ENCODE results near the gene TAOK1. TPM values are rescaled to one million over a fixed set of nuclear protein-coding genes. Genes with fewer than 3 reads are reported as not detected.
A peak's percentile ranks its signal among the peaks of the same experiment; 100 is the strongest.

The TAOK1 gene
- total and polyA plus RNA-seq, 4 experiments from 2014 or later: 3.9 to 72.0 (median 37.6) TPM

DNA sequence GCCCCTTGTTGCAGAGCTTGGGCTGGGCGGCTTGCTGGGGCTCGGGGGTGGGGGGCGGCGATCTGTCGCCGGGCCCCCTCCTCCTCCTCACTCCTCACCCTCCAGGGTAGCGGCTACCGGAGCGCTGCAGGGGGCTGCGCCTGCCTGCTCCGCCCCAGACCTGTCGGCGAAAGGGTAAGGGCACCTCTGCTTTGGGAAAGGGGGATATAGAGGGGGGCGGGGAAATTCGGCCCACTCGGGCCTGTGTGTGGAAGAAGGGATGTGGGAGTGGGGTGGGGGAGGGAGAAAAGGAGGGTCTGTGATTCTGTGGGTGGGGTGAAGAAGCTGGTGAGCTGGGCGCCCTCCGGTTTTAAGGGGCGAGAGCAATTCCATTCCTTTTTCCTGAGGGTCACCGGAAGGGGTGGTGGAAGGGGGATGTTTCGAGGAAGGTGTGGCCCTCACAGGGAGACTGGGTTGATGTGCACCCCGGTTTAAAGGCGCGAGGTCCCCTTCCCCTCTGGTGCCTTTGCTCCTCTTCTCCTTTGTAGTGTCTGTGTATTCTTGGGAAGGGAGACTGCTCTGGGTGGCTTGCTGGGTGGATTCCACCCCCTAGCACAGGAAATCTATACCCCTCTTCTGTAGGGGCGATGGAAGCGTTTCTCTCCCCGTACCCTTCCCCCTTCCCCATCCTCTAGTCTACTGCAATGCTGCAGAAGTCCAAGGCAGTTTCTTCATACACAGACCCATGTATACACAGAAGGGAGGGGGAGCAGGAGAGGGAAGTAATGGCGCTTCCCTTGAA lies 878 bp downstream of the TAOK1 start:
- H3K27ac Mint-ChIP-seq: peak overlapping the region; percentile 87 to 98 (median 96)
- POLR2A ChIA-PET (ENCODE audit: partially characterized antibody): interaction anchor here (0.8 to 2.6 kb wide), 5 partner anchors 16 to 439 kb away, joined by 3 to 18 read pairs (median 4); partner anchors contain the start of genes ABHD15, PHF12 and TP53I13
- no peaks in the 10 kb centered on the region for H3K27me3 Mint-ChIP-seq
- peaks cover 0 to 2% (median 0%) of the 10 kb centered on the region in 8 donors for H3K9me3 Mint-ChIP-seq
- H3K36me3 Mint-ChIP-seq: peaks cover 3 to 16% of the 10 kb centered on the region in 2 donors
- peaks cover 29 to 50% (median 40%) of the 10 kb centered on the region in 4 donors for H3K4me1 Mint-ChIP-seq
- H3K9me3 ChIP-seq (ENCODE audit: control insufficient read depth in 1 of 2, low read length in 2 of 2): no peaks in the 10 kb centered on the region
- CTCF ChIA-PET (ENCODE audit: partially characterized antibody): interaction anchor here (0.6 to 3.1 kb wide), 4 partner anchors 21 to 1427 kb away, joined by 3 to 16 read pairs (median 5); no protein-coding TSS in a partner anchor
- peaks cover 51% of the 10 kb centered on the region for H3K4me1 ChIP-seq (ENCODE audit: insufficient read depth, low read length)
- no peaks in the 10 kb centered on the region for H3K27me3 ChIP-seq (ENCODE audit: insufficient read depth, low read length)
- intact Hi-C loops (cut with micrococcal nuclease): loop anchor here (1.0 to 2.0 kb wide), 4 partner anchors 21 to 540 kb away; partner anchors contain the start of genes NUFIP2, SSH2 and TP53I13
- peak overlapping the region; percentile 93 for H3K27ac ChIP-seq (ENCODE audit: low read depth, low read length)
- peak overlapping the region; percentile 89 to 90 for H3K4me3 ChIP-seq (ENCODE audit: low read length in 2 of 2)
- peak in 2 of 5 donors; percentile 8 to 31 for DNase-seq
- H3K4me3 Mint-ChIP-seq: peak overlapping the region; percentile 93 to 97 (median 96)
- no peaks in the 10 kb centered on the region for H3K36me3 ChIP-seq (ENCODE audit: insufficient read depth, low read length)

DNA sequence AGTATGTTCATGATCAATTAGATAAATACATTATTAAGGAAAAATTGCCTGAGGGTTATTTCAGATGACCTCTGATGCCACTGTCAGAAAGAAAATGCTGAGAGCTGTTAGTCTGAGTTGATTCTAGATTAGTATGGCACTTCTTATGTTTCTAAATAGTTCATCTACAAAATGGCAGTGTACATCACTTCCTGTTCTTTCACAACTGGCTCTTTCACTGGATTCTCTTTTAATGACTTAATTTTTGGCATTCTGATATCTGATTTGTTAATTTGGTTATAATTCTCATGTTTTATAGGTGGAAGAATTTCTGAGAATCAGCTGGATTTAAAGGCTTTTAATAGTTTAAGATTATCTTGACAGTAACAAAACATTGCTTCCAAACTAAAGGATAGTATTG lies 3.3 kb downstream of the TAOK1 start:
- Mint-ChIP-seq H3K4me3 (peak overlapping the region in 7 of 8 donors; percentile 11 to 97 (median 45)), H3K27ac (peak overlapping the region in 5 of 7 donors; percentile 1 to 87 (median 24)), H3K27me3 (no peaks in the 10 kb centered on the region), H3K36me3 (peaks cover 3 to 19% of the 10 kb centered on the region in 2 donors), H3K4me1 (peaks cover 29 to 51% (median 43%) of the 10 kb centered on the region in 4 donors), H3K9me3 (peaks cover 0 to 2% (median 0%) of the 10 kb centered on the region in 8 donors)
- no peak for DNase-seq
- no peaks in the 10 kb centered on the region for H3K27me3 ChIP-seq (ENCODE audit: insufficient read depth, low read length)
- H3K4me3 ChIP-seq (ENCODE audit: low read length in 2 of 2): no peak overlapping the region
- intact Hi-C loops (cut with micrococcal nuclease): no loop called here
- POLR2A ChIA-PET (ENCODE audit: partially characterized antibody): interaction anchor here (0.6 kb wide), 1 partner anchor 537 kb away, joined by 3 read pairs; the partner anchor contains the start of gene SSH2
- H3K4me1 ChIP-seq (ENCODE audit: insufficient read depth, low read length): peaks cover 56% of the 10 kb centered on the region
- H3K36me3 ChIP-seq (ENCODE audit: insufficient read depth, low read length): no peaks in the 10 kb centered on the region
- no peak overlapping the region for H3K27ac ChIP-seq (ENCODE audit: low read depth, low read length)
- no peaks in the 10 kb centered on the region for H3K9me3 ChIP-seq (ENCODE audit: control insufficient read depth in 1 of 2, low read length in 2 of 2)
- CTCF ChIA-PET (ENCODE audit: partially characterized antibody): interaction anchor here (0.5 to 3.1 kb wide), 2 partner anchors 21 to 24 kb away, joined by 6 to 16 read pairs; no protein-coding TSS in a partner anchor

DNA sequence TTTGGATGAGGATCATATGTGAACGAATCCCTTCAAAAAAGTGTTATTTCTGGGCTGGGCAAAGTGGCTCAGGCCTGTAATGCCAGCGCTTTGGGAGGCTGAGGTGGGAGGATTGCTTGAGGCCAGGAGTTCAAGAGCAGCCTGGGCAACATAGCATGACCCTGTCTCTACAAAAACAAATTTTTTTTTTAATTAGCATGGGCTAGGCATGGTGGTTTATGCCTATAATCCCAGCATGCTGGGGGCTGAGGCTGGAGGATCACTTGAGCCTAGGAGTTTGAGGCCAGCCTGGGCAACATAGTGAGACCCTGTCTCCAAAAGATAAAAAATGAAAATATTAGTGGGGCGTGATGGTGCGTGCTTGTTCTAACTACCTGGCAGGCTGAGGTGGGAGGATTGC lies 4.6 kb downstream of the TAOK1 start:
- intact Hi-C loops (cut with micrococcal nuclease): no loop called here
- Histone ChIP-seq H3K4me3 (ENCODE audit: low read length in 2 of 2) (no peak overlapping the region), H3K27me3 (ENCODE audit: insufficient read depth, low read length) (no peaks in the 10 kb centered on the region), H3K9me3 (ENCODE audit: control insufficient read depth in 1 of 2, low read length in 2 of 2) (no peaks in the 10 kb centered on the region), H3K4me1 (ENCODE audit: insufficient read depth, low read length) (peaks cover 49% of the 10 kb centered on the region), H3K27ac (ENCODE audit: low read depth, low read length) (no peak overlapping the region), H3K36me3 (ENCODE audit: insufficient read depth, low read length) (no peaks in the 10 kb centered on the region)
- peaks cover 26 to 50% (median 39%) of the 10 kb centered on the region in 4 donors for H3K4me1 Mint-ChIP-seq
- H3K36me3 Mint-ChIP-seq: peaks cover 7 to 27% of the 10 kb centered on the region in 2 donors
- CTCF ChIA-PET (ENCODE audit: partially characterized antibody): no interaction called here
- H3K27me3 Mint-ChIP-seq: no peaks in the 10 kb centered on the region
- H3K27ac Mint-ChIP-seq: peak overlapping the region in 3 of 7 donors; percentile 35 to 78 (median 42)
- peak overlapping the region in 4 of 8 donors; percentile 15 to 39 (median 30) for H3K4me3 Mint-ChIP-seq
- POLR2A ChIA-PET (ENCODE audit: partially characterized antibody): no interaction called here
- peaks cover 0 to 2% (median 0%) of the 10 kb centered on the region in 8 donors for H3K9me3 Mint-ChIP-seq
- DNase-seq: no peak

DNA sequence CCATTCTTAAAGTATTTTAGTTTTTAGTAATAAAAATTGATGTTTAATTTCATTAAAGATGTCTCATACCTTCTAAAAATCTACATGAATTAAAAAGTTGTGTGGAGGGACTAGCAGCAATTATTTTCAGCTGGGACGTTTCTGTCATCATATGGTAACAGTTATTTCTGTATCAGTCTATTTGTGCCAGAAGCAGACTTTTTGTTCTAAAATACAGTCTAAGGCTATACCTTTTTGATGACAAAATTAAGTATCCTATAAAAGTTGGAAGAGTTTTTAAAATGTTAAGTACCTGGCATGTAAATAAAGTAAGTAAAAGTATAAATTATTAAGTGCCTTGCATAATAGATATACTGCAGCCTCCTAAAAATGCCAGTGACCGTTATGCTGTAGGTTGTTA lies 5.9 kb downstream of the TAOK1 start:
- H3K27ac Mint-ChIP-seq: no peak overlapping the region
- Histone ChIP-seq H3K4me1 (ENCODE audit: insufficient read depth, low read length) (peaks cover 51% of the 10 kb centered on the region), H3K4me3 (ENCODE audit: low read length in 2 of 2) (no peak overlapping the region), H3K27ac (ENCODE audit: low read depth, low read length) (no peak overlapping the region), H3K9me3 (ENCODE audit: control insufficient read depth in 1 of 2, low read length in 2 of 2) (no peaks in the 10 kb centered on the region), H3K36me3 (ENCODE audit: insufficient read depth, low read length) (no peaks in the 10 kb centered on the region), H3K27me3 (ENCODE audit: insufficient read depth, low read length) (no peaks in the 10 kb centered on the region)
- ChIA-PET POLR2A (ENCODE audit: partially characterized antibody) (no interaction called here), CTCF (ENCODE audit: partially characterized antibody) (no interaction called here)
- H3K4me1 Mint-ChIP-seq: peaks cover 27 to 52% (median 39%) of the 10 kb centered on the region in 4 donors
- intact Hi-C loops (cut with micrococcal nuclease): no loop called here
- H3K9me3 Mint-ChIP-seq: no peaks in the 10 kb centered on the region
- H3K4me3 Mint-ChIP-seq: no peak overlapping the region
- DNase-seq: no peak
- no peaks in the 10 kb centered on the region for H3K27me3 Mint-ChIP-seq
- H3K36me3 Mint-ChIP-seq: peaks cover 12 to 26% of the 10 kb centered on the region in 2 donors

GRCh38 chr17:29399634-29400033 lies 9.5 kb downstream of the TAOK1 start:
- Histone ChIP-seq H3K4me1 (ENCODE audit: insufficient read depth, low read length) (peaks cover 31% of the 10 kb centered on the region), H3K4me3 (ENCODE audit: low read length in 2 of 2) (no peak overlapping the region), H3K27me3 (ENCODE audit: insufficient read depth, low read length) (no peaks in the 10 kb centered on the region), H3K27ac (ENCODE audit: low read depth, low read length) (no peak overlapping the region), H3K36me3 (ENCODE audit: insufficient read depth, low read length) (no peaks in the 10 kb centered on the region), H3K9me3 (ENCODE audit: control insufficient read depth in 1 of 2, low read length in 2 of 2) (no peaks in the 10 kb centered on the region)
- ChIA-PET POLR2A (ENCODE audit: partially characterized antibody) (interaction anchor here (0.7 kb wide), 1 partner anchor 10 kb away, joined by 3 read pairs; the partner anchor contains the start of gene TAOK1), CTCF (ENCODE audit: partially characterized antibody) (interaction anchor here (1.5 kb wide), 1 partner anchor 29 kb away, joined by 8 read pairs; no protein-coding TSS in a partner anchor)
- peaks cover 13 to 38% (median 26%) of the 10 kb centered on the region in 4 donors for H3K4me1 Mint-ChIP-seq
- H3K27me3 Mint-ChIP-seq: no peaks in the 10 kb centered on the region
- DNase-seq: no peak
- peaks cover 23 to 29% of the 10 kb centered on the region in 2 donors for H3K36me3 Mint-ChIP-seq
- intact Hi-C loops (cut with micrococcal nuclease): no loop called here
- H3K9me3 Mint-ChIP-seq: no peaks in the 10 kb centered on the region
- no peak overlapping the region for H3K4me3 Mint-ChIP-seq
- no peak overlapping the region for H3K27ac Mint-ChIP-seq

DNA sequence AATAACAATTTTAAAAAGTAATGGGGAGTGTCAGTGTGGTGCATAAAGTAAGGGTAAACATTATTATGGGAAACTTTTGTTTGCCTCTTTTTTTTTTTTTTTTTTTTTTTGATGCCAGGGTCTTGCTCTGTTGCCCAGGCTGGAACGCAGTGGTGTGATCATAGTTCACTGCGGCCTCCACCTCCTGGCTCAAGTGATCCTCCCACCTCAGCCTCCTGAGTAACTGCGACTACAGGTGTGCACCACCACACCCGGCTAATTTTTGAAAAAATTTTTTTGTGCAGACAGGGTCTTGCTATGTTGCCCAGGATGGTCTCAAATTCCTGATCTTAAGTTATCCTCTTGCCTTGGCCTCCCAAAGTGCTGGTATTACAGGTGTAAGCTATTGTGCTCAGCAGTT lies 10.7 kb downstream of the TAOK1 start:
- Histone ChIP-seq H3K4me3 (ENCODE audit: low read length in 2 of 2) (no peak overlapping the region), H3K27ac (ENCODE audit: low read depth, low read length) (no peak overlapping the region), H3K27me3 (ENCODE audit: insufficient read depth, low read length) (no peaks in the 10 kb centered on the region), H3K4me1 (ENCODE audit: insufficient read depth, low read length) (peaks cover 21% of the 10 kb centered on the region), H3K9me3 (ENCODE audit: control insufficient read depth in 1 of 2, low read length in 2 of 2) (no peaks in the 10 kb centered on the region), H3K36me3 (ENCODE audit: insufficient read depth, low read length) (no peaks in the 10 kb centered on the region)
- Mint-ChIP-seq H3K36me3 (peaks cover 26 to 32% of the 10 kb centered on the region in 2 donors), H3K4me3 (no peak overlapping the region), H3K27me3 (no peaks in the 10 kb centered on the region), H3K4me1 (peaks cover 14 to 32% (median 23%) of the 10 kb centered on the region in 4 donors), H3K9me3 (no peaks in the 10 kb centered on the region), H3K27ac (peak overlapping the region in 1 of 7 donors; percentile 73)
- POLR2A ChIA-PET (ENCODE audit: partially characterized antibody): interaction anchor here (0.7 kb wide), 1 partner anchor 167 kb away, joined by 5 read pairs; no protein-coding TSS in a partner anchor
- CTCF ChIA-PET (ENCODE audit: partially characterized antibody): interaction anchor here (0.6 to 1.1 kb wide), 2 partner anchors 18 to 94 kb away, joined by 3 to 4 read pairs; no protein-coding TSS in a partner anchor
- no peak for DNase-seq
- intact Hi-C loops (cut with micrococcal nuclease): no loop called here

GRCh38 chr17:29401258-29401657 lies 11.1 kb downstream of the TAOK1 start:
- ChIA-PET POLR2A (ENCODE audit: partially characterized antibody) (interaction anchor here (0.7 kb wide), 1 partner anchor 167 kb away, joined by 5 read pairs; no protein-coding TSS in a partner anchor), CTCF (ENCODE audit: partially characterized antibody) (interaction anchor here (1.1 kb wide), 1 partner anchor 19 kb away, joined by 3 read pairs; no protein-coding TSS in a partner anchor)
- no peaks in the 10 kb centered on the region for H3K27me3 ChIP-seq (ENCODE audit: insufficient read depth, low read length)
- DNase-seq: no peak
- no peak overlapping the region for H3K27ac ChIP-seq (ENCODE audit: low read depth, low read length)
- Mint-ChIP-seq H3K27ac (peak overlapping the region in 2 of 7 donors; percentile 37 to 50), H3K4me1 (peaks cover 18 to 36% (median 26%) of the 10 kb centered on the region in 4 donors), H3K36me3 (peaks cover 29 to 36% of the 10 kb centered on the region in 2 donors), H3K27me3 (no peaks in the 10 kb centered on the region), H3K4me3 (no peak overlapping the region), H3K9me3 (no peaks in the 10 kb centered on the region)
- no peaks in the 10 kb centered on the region for H3K36me3 ChIP-seq (ENCODE audit: insufficient read depth, low read length)
- intact Hi-C loops (cut with micrococcal nuclease): no loop called here
- H3K9me3 ChIP-seq (ENCODE audit: control insufficient read depth in 1 of 2, low read length in 2 of 2): no peaks in the 10 kb centered on the region
- H3K4me3 ChIP-seq (ENCODE audit: low read length in 2 of 2): no peak overlapping the region
- H3K4me1 ChIP-seq (ENCODE audit: insufficient read depth, low read length): peaks cover 18% of the 10 kb centered on the region

Data from CD4-positive, alpha-beta memory T cell (primary cell).